GM12891 (cell line): ENCODE data around the gene LRP1-AS.

Experiments used
- POLR2A ChIP-seq: IDR thresholded peaks from 2 replicates; pipeline ENCODE4 v1.6.1; 2011; ENCODE audit warnings: low read depth, low read length, control low read depth
- POLR2AphosphoS5 ChIP-seq: IDR thresholded peaks from 2 replicates; pipeline ENCODE4 v1.6.1; 2011; ENCODE audit warnings: low read depth, low read length, control low read depth

GRCh38 chr12:57142727-57143126 is 4.7 kb downstream of the LRP1-AS start:
- no peak for TF ChIP-seq POLR2A
- TF ChIP-seq POLR2AphosphoS5: no peak
